HepG2 (cell line): ENCODE results near the gene SH3BP5. TPM values are rescaled to one million over a fixed set of nuclear protein-coding genes. Genes with fewer than 3 reads are reported as not detected.
A peak's percentile ranks its signal among the peaks of the same experiment; 100 is the strongest.

Experiments
- ASH2L ChIP-seq: fragments of 300-600, 200-600 bp; sonication (generic); IDR thresholded peaks from 2 replicates; pipeline ENCODE4 v1.7.0; 2017; ENCODE audit warnings: low read depth, mild to moderate bottlenecking, moderate library complexity, mixed read lengths, low read length; ENCODE audit not compliant: insufficient read length
- ESRRA ChIP-seq: sonication (generic); formaldehyde crosslinking; IDR thresholded peaks from 2 replicates; pipeline ENCODE4 v1.5.1; 2020; ENCODE audit warnings: mild to moderate bottlenecking, low read depth, missing genetic modification reagents
- HIVEP1 ChIP-seq: sonication (generic); formaldehyde crosslinking; IDR thresholded peaks from 2 replicates; pipeline ENCODE4 v1.4.0; 2020; ENCODE audit warnings: mild to moderate bottlenecking, missing genetic modification reagents
- KDM2A ChIP-seq: sonication (generic); formaldehyde crosslinking; IDR thresholded peaks from 2 replicates; pipeline ENCODE4 v1.4.0; 2020; ENCODE audit warnings: low read depth, missing genetic modification reagents, borderline replicate concordance
- KLF16 ChIP-seq, 2 experiments: sonication (generic) in 1 of 2; formaldehyde crosslinking in 1 of 2; IDR thresholded peaks; 2 replicates each; pipeline versions ENCODE4 v1.6.1 to v1.8.0; 2016 to 2023; ENCODE audit warnings: missing genetic modification reagents in 2 of 2, missing compliant biosample characterization in 1 of 2
- KMT2B ChIP-seq: IDR thresholded peaks from 2 replicates; pipeline ENCODE4 v1.6.1; 2016; ENCODE audit warnings: missing genetic modification reagents, missing compliant biosample characterization
- REST ChIP-seq, 2 experiments: IDR thresholded peaks; 2 replicates each; pipeline ENCODE4 v1.6.1; 2011 to 2012; ENCODE audit warnings: low read length in 2 of 2, borderline replicate concordance in 1 of 2, low read depth in 1 of 2, mild to moderate bottlenecking in 1 of 2, moderate library complexity in 1 of 2
- TAF1 ChIP-seq: sonication (generic); formaldehyde crosslinking; IDR thresholded peaks from 2 replicates; pipeline ENCODE4 v1.4.0; 2020; ENCODE audit warnings: missing genetic modification reagents
- TFDP2 ChIP-seq: sonication (generic); formaldehyde crosslinking; IDR thresholded peaks from 2 replicates; pipeline ENCODE4 v1.4.0; 2020; ENCODE audit warnings: missing genetic modification reagents
- UBTF ChIP-seq: sonication (generic); formaldehyde crosslinking; IDR thresholded peaks from 2 replicates; pipeline ENCODE4 v1.4.0; 2020; ENCODE audit warnings: mild to moderate bottlenecking, missing genetic modification reagents
- ZFX ChIP-seq: sonication (generic); formaldehyde crosslinking; IDR thresholded peaks from 2 replicates; pipeline ENCODE4 v1.4.0; 2020; ENCODE audit warnings: mild to moderate bottlenecking, low read depth, missing genetic modification reagents, moderate library complexity
- ZFY ChIP-seq: sonication (generic); formaldehyde crosslinking; IDR thresholded peaks from 2 replicates; pipeline ENCODE4 v1.4.0; 2020; ENCODE audit warnings: missing genetic modification reagents
- ZNF274 ChIP-seq: sonication (generic); formaldehyde crosslinking; IDR thresholded peaks from 2 replicates; pipeline ENCODE4 v1.5.1; 2020; ENCODE audit warnings: mild to moderate bottlenecking, missing genetic modification reagents
- ZNF704 ChIP-seq: sonication (generic); formaldehyde crosslinking; IDR thresholded peaks from 2 replicates; pipeline ENCODE4 v1.8.1; 2023; ENCODE audit warnings: mild to moderate bottlenecking, inconsistent platforms, moderate library complexity, missing genetic modification reagents, borderline replicate concordance
- ZNF800 ChIP-seq: sonication (generic); formaldehyde crosslinking; IDR thresholded peaks from 2 replicates; pipeline ENCODE4 v1.4.0; 2020; ENCODE audit warnings: missing genetic modification reagents
- polyA plus RNA-seq, 8 experiments: library from polyadenylated mRNA; depleted of rRNA in 3 of 8; stranded (reverse) in 7 of 8; unstranded in 1 of 8; fragments of >200 nt; fragmentation: Illumina TruSeq in 4 of 8; extraction: Trizol in 4 of 8; gene quantifications; 2 replicates each; pipeline versions ENCODE4 v1.2.1 to v1.2.3, GENCODE V29; 2011 to 2016; ENCODE audit warnings: low read depth in 4 of 8, missing spikeins in 1 of 8, mixed read lengths in 1 of 8; ENCODE audit not compliant: insufficient read depth in 1 of 8
- total RNA-seq, 5 experiments: library from RNA; depleted of rRNA; stranded (reverse); fragments of >200 nt; fragmentation: Illumina TruSeq; extraction: Trizol; gene quantifications; 2 replicates each; pipeline ENCODE4 v1.2.3, GENCODE V29; 2016; ENCODE audit warnings: low read depth in 1 of 5

The SH3BP5 gene
- total and polyA plus RNA-seq, 2 of the 13 experiments (the other 11 are each of a cell fraction or from before 2014, with no cell fraction given) = 0.09 to 0.16 TPM

- TF ChIP-seq KMT2B (CRISPR knock-in tag) = 0 out of 2 replicates have a peak, but pooled peaks have one; percentile 36
- 0 out of 2 replicates have a peak, but pooled peaks have one; percentile 3 for TF ChIP-seq ZNF704 (CRISPR knock-in tag)
- peak; percentile 61; the same call in 1 of the 2 replicates for TF ChIP-seq ZNF274
- TF ChIP-seq ZFX = peak; percentile 78
- TF ChIP-seq UBTF (CRISPR knock-in tag) = peak; percentile 84
- peak; percentile 2; the same call in 1 of the 2 replicates for TF ChIP-seq ZFY (CRISPR knock-in tag)
- TF ChIP-seq TAF1 (CRISPR knock-in tag) = no peak
- 0 out of 4 replicates have a peak, but pooled peaks of 1 of the 2 experiments have one; percentile 4 for TF ChIP-seq REST (IDR thresholded peaks at IDR 0.05; ENCODE audit: borderline replicate concordance in 1 of 2, low read depth in 1 of 2, low read length in 2 of 2)
- peak; percentile 66 for TF ChIP-seq ASH2L
- peak; percentile 38; the same call in 1 of the 2 replicates for TF ChIP-seq ESRRA
- TF ChIP-seq HIVEP1 = 0 out of 2 replicates have a peak, but pooled peaks have one; percentile 56
- peak in 1 of 2 experiments; percentile 31; a peak in 1 of 4 replicates for TF ChIP-seq KLF16 (CRISPR knock-in tag; IDR thresholded peaks at IDR 0.05)
- peak; percentile 19 for TF ChIP-seq KDM2A (CRISPR knock-in tag)
- 0 out of 2 replicates have a peak, but pooled peaks have one; percentile 4 for TF ChIP-seq TFDP2 (CRISPR knock-in tag)
- 0 out of 2 replicates have a peak, but pooled peaks have one; percentile 30 for TF ChIP-seq ZNF800 (CRISPR knock-in tag)
Observed at GRCh38 chr3:15206662-15207576, 125.5 kb downstream of the SH3BP5 start (continued).
